HepG2 (cell line): ENCODE measurements around the gene POC1A. TPM values are rescaled to one million over a fixed set of nuclear protein-coding genes. Genes with fewer than 3 reads are reported as not detected.

ENCODE experiments used
- ATAC-seq: fragments of 200-7000 bp; cut with Tn5 transposase; 3 replicates; pipeline ENCODE4 v1.9.1; 2020; ENCODE audit warnings: mild to moderate bottlenecking, moderate library complexity
- BruUV-seq: library from RNA; stranded (reverse); fragments of 400-500 nt; replicated peaks from 2 replicates; lab custom pipeline; 2021; lab: Mats Ljungman, UMichigan
- CTCF ChIA-PET: fragments of 300-600 bp; formaldehyde crosslinking; extraction: SDS; loops from one replicate; lab custom pipeline; 2021; ENCODE audit warnings: low total read pairs, inconsistent platforms, low intra/inter-chr PET ratio; lab: Yijun Ruan, JAX
- POLR2A ChIA-PET: fragments of 350-600 bp; sonication (Branson Sonifier 250); formaldehyde crosslinking; loops from one replicate; lab custom pipeline; 2020; ENCODE audit warnings: antibody characterized with exemption, inconsistent platforms; lab: Yijun Ruan, JAX
- DNase-seq: peaks from one replicate; pipeline ENCODE4 v3.0.0-alpha.2; 2015; ENCODE audit warnings: low spot score
- FAIRE-seq: peaks from 3 replicates; lab custom pipeline; 2011; peaks lifted over from hg19 to GRCh38; lab: Jason Lieb, UNC
- H2AFZ ChIP-seq: one replicate; pipeline ENCODE4 v1.6.1; 2011; ENCODE audit warnings: low read length, inconsistent platforms
- H3K27ac ChIP-seq: fragments of 300-600 bp; 3 replicates; pipeline ENCODE4 v1.8.0; 2011; ENCODE audit warnings: mixed run types, mild to moderate bottlenecking, mixed read lengths, low read length, inconsistent platforms; ENCODE audit not compliant: insufficient read depth; ENCODE audit errors: extremely low read length
- H3K27me3 ChIP-seq, 2 experiments: fragments of 200-600 bp in 1 of 2; 2 replicates in 1 of 2; 3 replicates in 1 of 2; pipeline versions ENCODE4 v1.6.0 to v1.8.0; 2011; ENCODE audit warnings: low read length in 2 of 2, mild to moderate bottlenecking in 2 of 2, moderate library complexity in 2 of 2, inconsistent platforms in 1 of 2; ENCODE audit not compliant: insufficient read depth in 2 of 2, control insufficient read depth in 1 of 2
- H3K36me3 ChIP-seq, 2 experiments: fragments of 200-600 bp in 1 of 2; replicated peaks in 1 of 2; 2 replicates in 1 of 2; 3 replicates in 1 of 2; pipeline versions ENCODE4 v1.5.1 to v1.8.0; 2011; ENCODE audit warnings: low read length in 2 of 2, inconsistent platforms in 1 of 2; ENCODE audit not compliant: insufficient read depth in 2 of 2, control insufficient read depth in 1 of 2
- H3K4me1 ChIP-seq: 2 replicates; pipeline ENCODE4 v1.5.1; 2012; ENCODE audit warnings: low read length, inconsistent platforms; ENCODE audit not compliant: insufficient read depth
- H3K4me2 ChIP-seq: 2 replicates; pipeline ENCODE4 v1.6.0; 2011; ENCODE audit warnings: low read depth, low read length, inconsistent platforms
- H3K4me3 ChIP-seq, 3 experiments: fragments of 200-600 bp in 1 of 3; sonication (generic), shearing (Covaris generic) in 1 of 3; replicated peaks in 1 of 3; 2 replicates each; pipeline ENCODE4 v1.5.1; 2011 to 2016; ENCODE audit warnings: low read length in 3 of 3, inconsistent platforms in 2 of 3, low read depth in 2 of 3, mild to moderate bottlenecking in 2 of 3, control low read depth in 1 of 3, mixed read lengths in 1 of 3; ENCODE audit not compliant: insufficient read depth in 1 of 3
- H3K79me2 ChIP-seq: one replicate; pipeline ENCODE4 v1.6.1; 2011; ENCODE audit warnings: low read length, inconsistent platforms; ENCODE audit not compliant: insufficient read depth
- H3K9ac ChIP-seq: 2 replicates; pipeline ENCODE4 v1.6.0; 2011; ENCODE audit warnings: mild to moderate bottlenecking, low read depth, low read length, inconsistent platforms; ENCODE audit not compliant: insufficient read depth
- H3K9me3 ChIP-seq: 2 replicates; pipeline ENCODE4 v1.5.1; 2012; ENCODE audit warnings: mild to moderate bottlenecking, low read length
- H4K20me1 ChIP-seq: 2 replicates; pipeline ENCODE4 v1.6.0; 2011; ENCODE audit warnings: inconsistent platforms, mild to moderate bottlenecking, low read length, moderate library complexity; ENCODE audit not compliant: insufficient read depth
- FOXA1 ChIP-seq, 2 experiments: fragments of 450-650 bp in 1 of 2; sonication (generic) in 1 of 2; formaldehyde crosslinking in 1 of 2; IDR thresholded peaks; 2 replicates each; pipeline versions ENCODE4 v1.4.0 to v1.6.1; 2016 to 2020; ENCODE audit warnings: missing genetic modification reagents in 1 of 2
- HOXA5 ChIP-seq: sonication (generic); formaldehyde crosslinking; IDR thresholded peaks from 2 replicates; pipeline ENCODE4 v1.4.0; 2020; ENCODE audit warnings: missing genetic modification reagents
- KDM2A ChIP-seq: sonication (generic); formaldehyde crosslinking; IDR thresholded peaks from 2 replicates; pipeline ENCODE4 v1.4.0; 2020; ENCODE audit warnings: low read depth, missing genetic modification reagents, borderline replicate concordance
- MTF2 ChIP-seq: sonication (generic); formaldehyde crosslinking; IDR thresholded peaks from 2 replicates; pipeline ENCODE4 v1.5.0; 2020; ENCODE audit warnings: missing genetic modification reagents, borderline replicate concordance
- MXD3 ChIP-seq: IDR thresholded peaks from 2 replicates; pipeline ENCODE4 v1.6.1; 2016; ENCODE audit warnings: mild to moderate bottlenecking, missing biosample characterization, missing genetic modification reagents
- NR2F2 ChIP-seq: IDR thresholded peaks from 2 replicates; pipeline ENCODE4 v1.6.1; 2012; ENCODE audit warnings: low read depth, inconsistent platforms, borderline replicate concordance
- RBM22 ChIP-seq: fragments of 200-400 bp; formaldehyde crosslinking; optimal IDR thresholded peaks from 2 replicates; pipeline ENCODE3; 2017; ENCODE audit warnings: mild to moderate bottlenecking, low read length, moderate library complexity
- RFXAP ChIP-seq: sonication (generic); formaldehyde crosslinking; IDR thresholded peaks from 2 replicates; pipeline ENCODE4 v1.4.0; 2020; ENCODE audit warnings: missing genetic modification reagents, borderline replicate concordance
- SP2 ChIP-seq: sonication (generic); formaldehyde crosslinking; IDR thresholded peaks from 2 replicates; pipeline ENCODE4 v1.5.1; 2020; ENCODE audit warnings: mild to moderate bottlenecking, missing genetic modification reagents
- YEATS4 ChIP-seq: sonication (generic); formaldehyde crosslinking; IDR thresholded peaks from 2 replicates; pipeline ENCODE4 v1.4.0; 2020; ENCODE audit warnings: missing genetic modification reagents, borderline replicate concordance
- ZBTB3 ChIP-seq: sonication (generic); formaldehyde crosslinking; IDR thresholded peaks from 2 replicates; pipeline ENCODE4 v1.4.0; 2020; ENCODE audit warnings: low read depth, mild to moderate bottlenecking, moderate library complexity, missing genetic modification reagents, borderline replicate concordance
- ZMYM2 ChIP-seq: sonication (generic); formaldehyde crosslinking; IDR thresholded peaks from 2 replicates; pipeline ENCODE4 v1.8.0; 2022; ENCODE audit warnings: mild to moderate bottlenecking, missing genetic modification reagents
- ZNF20 ChIP-seq: sonication (generic); formaldehyde crosslinking; IDR thresholded peaks from 2 replicates; pipeline ENCODE4 v1.4.0; 2020; ENCODE audit warnings: mild to moderate bottlenecking, moderate library complexity, missing genetic modification reagents
- ZNF549 ChIP-seq: sonication (generic); formaldehyde crosslinking; IDR thresholded peaks from 2 replicates; pipeline ENCODE4 v1.5.0; 2020; ENCODE audit warnings: missing genetic modification reagents
- ZNF609 ChIP-seq: sonication (generic); formaldehyde crosslinking; IDR thresholded peaks from 2 replicates; pipeline ENCODE4 v1.4.0; 2020; ENCODE audit warnings: mild to moderate bottlenecking, missing genetic modification reagents, borderline replicate concordance
- ZNF639 ChIP-seq: conservative IDR thresholded peaks from 2 replicates; pipeline ENCODE4 v1.6.1; 2018; ENCODE audit warnings: missing genetic modification reagents
- WGBS: methylation state at CpG from one replicate; pipeline ENCODE4 v1.1.6; 2017; ENCODE audit warnings: low lambda C conversion rate; 5-methylcytosine and 5-hydroxymethylcytosine counted together
- in situ Hi-C: cut with HindIII; loops from 2 replicates; pipeline ENCODE4 v1.10.0; 2017; ENCODE audit warnings: low pct_unique_long_range_greater_than_20kb; ENCODE audit not compliant: extremely low pct_ligation_motif_present
- intact Hi-C: fragments of 100-400 bp; cut with micrococcal nuclease; formaldehyde crosslinking; loops from one replicate; pipeline ENCODE4 v1.10.0; 2022; ENCODE audit not compliant: unreplicated experiment
- polyA plus RNA-seq, 8 experiments: library from polyadenylated mRNA; depleted of rRNA in 3 of 8; stranded (reverse) in 7 of 8; unstranded in 1 of 8; fragments of >200 nt; fragmentation: Illumina TruSeq in 4 of 8; extraction: Trizol in 4 of 8; gene quantifications; 2 replicates each; pipeline versions ENCODE4 v1.2.1 to v1.2.3, GENCODE V29; 2011 to 2016; ENCODE audit warnings: low read depth in 4 of 8, missing spikeins in 1 of 8, mixed read lengths in 1 of 8; ENCODE audit not compliant: insufficient read depth in 1 of 8
- total RNA-seq, 5 experiments: library from RNA; depleted of rRNA; stranded (reverse); fragments of >200 nt; fragmentation: Illumina TruSeq; extraction: Trizol; gene quantifications; 2 replicates each; pipeline ENCODE4 v1.2.3, GENCODE V29; 2016; ENCODE audit warnings: low read depth in 1 of 5

The POC1A gene
- total and polyA plus RNA-seq, 2 of the 13 experiments (the other 11 are each of a cell fraction or from before 2014, with no cell fraction given): 14.6 to 20.0 TPM

DNA sequence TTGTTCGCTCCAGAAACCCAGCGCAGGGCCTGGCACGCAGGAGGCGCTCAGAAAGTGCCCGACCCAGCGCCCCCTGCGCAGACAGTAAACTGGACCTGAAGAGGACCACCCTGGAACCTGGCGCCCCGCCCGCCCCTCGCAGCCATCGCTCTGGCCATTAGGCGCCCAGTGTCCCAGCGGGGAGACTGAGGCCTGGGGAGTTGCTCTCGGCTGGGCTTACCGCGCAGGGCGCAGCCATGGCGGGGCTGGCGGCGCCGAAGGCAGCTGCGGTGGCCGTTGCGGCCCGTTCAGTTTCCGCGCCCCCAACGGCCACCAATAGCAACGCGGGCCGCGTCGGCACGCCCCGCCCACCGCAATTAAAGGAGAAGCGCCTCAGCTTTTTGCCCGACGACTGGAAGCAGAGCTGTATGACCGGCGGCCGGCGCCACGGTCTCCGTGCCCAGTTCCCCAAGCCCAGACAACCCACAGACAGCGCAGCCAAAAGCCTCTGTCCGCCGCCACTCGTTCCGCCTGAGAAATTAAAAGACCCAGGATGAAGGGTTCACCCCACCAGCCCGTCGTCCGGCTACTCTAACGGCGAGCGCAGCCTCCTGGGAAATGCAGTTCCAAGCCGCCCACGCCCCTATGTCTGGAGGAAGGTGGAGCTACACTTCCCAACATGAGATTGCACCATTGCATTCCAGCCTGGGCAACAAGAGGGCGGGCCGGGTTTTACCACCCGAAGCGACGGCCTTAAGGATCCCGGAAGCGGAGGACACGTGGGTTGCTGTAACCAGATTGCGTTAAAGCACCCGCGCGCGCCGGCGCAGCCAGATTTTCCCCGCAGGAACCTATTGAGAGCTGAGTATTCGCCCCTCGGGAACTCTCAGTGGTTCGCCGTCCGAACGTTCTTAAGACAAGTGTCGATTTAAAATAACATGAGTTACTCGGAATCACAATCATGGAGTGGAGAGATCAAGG lies at the start of gene POC1A (continued):
- peak; percentile 54; the same call in 1 of the 2 replicates for TF ChIP-seq ZNF609 (CRISPR knock-in tag)

DNA sequence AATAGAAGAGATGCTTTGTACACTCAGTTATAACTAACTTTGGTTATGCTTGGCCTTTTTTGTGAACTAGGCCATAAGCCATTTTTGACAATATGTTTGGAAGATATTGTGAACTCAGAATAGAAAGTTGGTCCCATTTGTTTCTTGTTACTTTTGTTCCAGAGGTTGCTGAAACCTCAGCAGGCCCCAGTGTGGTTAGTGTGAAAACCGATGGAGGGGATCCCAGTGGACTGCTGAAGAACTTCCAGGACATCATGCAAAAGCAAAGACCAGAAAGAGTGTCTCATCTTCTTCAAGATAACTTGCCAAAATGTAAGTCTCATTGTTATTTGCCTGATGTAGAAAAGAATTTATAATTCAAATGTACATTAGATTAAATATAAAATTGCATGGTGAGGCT lies 49.5 kb upstream of the POC1A start:
- Histone ChIP-seq H3K27ac (no peak overlapping the region), H2AFZ (no peak overlapping the region), H3K4me1 (peaks cover 60% of the 10 kb centered on the region), H3K27me3 (no peaks in the 10 kb centered on the region), H3K4me3 (no peak overlapping the region), H3K9ac (no peak overlapping the region), H3K79me2 (peaks cover 6% of the 10 kb centered on the region), H3K4me2 (no peak overlapping the region), H3K9me3 (no peaks in the 10 kb centered on the region), H4K20me1 (no peaks in the 10 kb centered on the region), H3K36me3 (peaks cover 13 to 74% of the 10 kb centered on the region in 2 experiments)
- no peak for DNase-seq
- in situ Hi-C loops (no loop called here), intact Hi-C loops (no loop called here)
- 89% methylated on average over 1 of the region's 1 CpG for WGBS
- POLR2A ChIA-PET: no interaction called here
- no peak for FAIRE-seq
- no TSS peak for BruUV-seq
- ATAC-seq: no peak
- CTCF ChIA-PET: no interaction called here
- TF ChIP-seq MTF2: no peak
- no peak for TF ChIP-seq FOXA1 (IDR thresholded peaks at IDR 0.05)
- TF ChIP-seq FOXA1 (CRISPR knock-in tag; IDR thresholded peaks at IDR 0.05): no peak
- TF ChIP-seq HOXA5 (CRISPR knock-in tag): no peak
- TF ChIP-seq KDM2A: no peak
- TF ChIP-seq YEATS4 (CRISPR knock-in tag): no peak
- no peak for TF ChIP-seq ZNF549 (CRISPR knock-in tag)
- TF ChIP-seq ZNF20: no peak
- no peak for TF ChIP-seq ZNF639 (CRISPR knock-in tag)
- no peak for TF ChIP-seq ZBTB3 (CRISPR knock-in tag)
- no peak for TF ChIP-seq ZMYM2 (CRISPR knock-in tag)
- no peak for TF ChIP-seq NR2F2
- TF ChIP-seq SP2: no peak
- TF ChIP-seq RBM22: no peak
- no peak for TF ChIP-seq RFXAP (CRISPR knock-in tag)
- TF ChIP-seq MXD3: no peak
